ENCODE results near the gene PSMC3. TPM values are rescaled to one million over a fixed set of nuclear protein-coding genes. Genes with fewer than 3 reads are reported as not detected.
A peak's percentile ranks its signal among the peaks of the same experiment; 100 is the strongest.

PSMC3 gene
- 196 and 355 TPM in 2 replicates for total RNA-seq

DNA sequence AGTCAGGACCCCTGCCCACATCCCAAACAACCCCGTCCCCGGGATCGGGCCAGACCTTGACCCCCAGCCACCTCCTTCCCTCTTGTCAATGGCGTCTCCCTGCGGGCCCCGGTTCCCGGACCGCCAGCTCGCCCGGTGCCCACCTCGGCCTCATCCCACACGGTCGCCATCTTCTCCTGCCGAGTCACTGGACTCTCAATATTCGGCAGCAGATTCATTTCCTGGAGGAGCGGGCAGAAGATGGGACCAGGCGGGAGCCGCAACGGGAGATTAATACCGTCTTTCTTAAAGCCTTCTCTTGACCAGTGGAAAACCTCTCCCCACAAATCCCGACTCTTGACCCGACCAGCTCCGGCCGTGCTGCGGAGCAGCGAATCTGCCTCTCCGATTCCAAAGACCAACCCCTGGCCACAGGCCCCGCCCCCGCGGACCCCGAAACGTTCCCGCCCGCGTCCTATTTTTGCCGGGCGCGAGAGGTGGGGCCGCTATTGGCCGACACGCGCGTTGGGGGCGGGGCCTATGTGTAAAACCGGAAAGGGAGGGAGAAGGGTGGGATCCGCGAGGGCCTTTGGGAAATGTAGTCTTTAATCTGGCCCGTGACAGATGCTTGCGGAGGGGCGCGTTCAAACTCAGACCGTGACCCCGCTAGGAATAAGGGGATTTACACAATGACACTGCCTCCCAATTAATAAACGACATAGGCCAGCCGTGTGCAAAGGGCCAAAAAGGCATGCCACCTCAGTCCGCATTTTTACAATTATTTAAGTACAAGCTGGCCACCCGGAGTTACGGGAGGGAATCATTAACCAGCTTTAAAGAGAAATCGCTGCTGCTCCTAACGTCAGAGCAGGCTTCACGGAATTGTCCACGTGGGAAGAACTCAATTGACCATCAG lies at the start of gene PSMC3:
PSMC3 (minus strand) TSS at position 378 of the 895 bp plus-strand sequence; CDS start at position 218, 160 bp downstream.
- peak; percentile 82 for DNase-seq (ENCODE audit: low read depth, low spot score)

DNA sequence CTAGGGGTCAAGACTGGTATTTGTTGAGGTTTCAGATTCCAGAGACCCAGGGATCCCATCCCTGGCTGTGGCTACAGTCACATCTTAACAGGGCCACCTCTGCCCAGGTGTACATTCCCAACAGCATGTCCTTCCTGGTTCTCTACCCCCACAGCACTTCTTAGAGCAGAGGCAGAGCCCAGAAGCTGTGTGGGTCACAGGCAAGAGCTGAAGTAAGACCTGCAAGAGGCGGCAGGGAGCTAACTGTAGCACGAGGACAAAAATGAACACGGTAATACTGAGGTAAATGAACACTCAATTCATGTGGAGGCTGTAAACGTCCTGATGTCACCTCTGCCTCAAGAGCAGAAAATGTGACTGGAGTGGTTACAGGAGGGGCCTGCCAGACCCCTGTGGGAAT lies 44.4 kb upstream of the PSMC3 start:
- no peak for DNase-seq (ENCODE audit: low read depth, low spot score)

DNA sequence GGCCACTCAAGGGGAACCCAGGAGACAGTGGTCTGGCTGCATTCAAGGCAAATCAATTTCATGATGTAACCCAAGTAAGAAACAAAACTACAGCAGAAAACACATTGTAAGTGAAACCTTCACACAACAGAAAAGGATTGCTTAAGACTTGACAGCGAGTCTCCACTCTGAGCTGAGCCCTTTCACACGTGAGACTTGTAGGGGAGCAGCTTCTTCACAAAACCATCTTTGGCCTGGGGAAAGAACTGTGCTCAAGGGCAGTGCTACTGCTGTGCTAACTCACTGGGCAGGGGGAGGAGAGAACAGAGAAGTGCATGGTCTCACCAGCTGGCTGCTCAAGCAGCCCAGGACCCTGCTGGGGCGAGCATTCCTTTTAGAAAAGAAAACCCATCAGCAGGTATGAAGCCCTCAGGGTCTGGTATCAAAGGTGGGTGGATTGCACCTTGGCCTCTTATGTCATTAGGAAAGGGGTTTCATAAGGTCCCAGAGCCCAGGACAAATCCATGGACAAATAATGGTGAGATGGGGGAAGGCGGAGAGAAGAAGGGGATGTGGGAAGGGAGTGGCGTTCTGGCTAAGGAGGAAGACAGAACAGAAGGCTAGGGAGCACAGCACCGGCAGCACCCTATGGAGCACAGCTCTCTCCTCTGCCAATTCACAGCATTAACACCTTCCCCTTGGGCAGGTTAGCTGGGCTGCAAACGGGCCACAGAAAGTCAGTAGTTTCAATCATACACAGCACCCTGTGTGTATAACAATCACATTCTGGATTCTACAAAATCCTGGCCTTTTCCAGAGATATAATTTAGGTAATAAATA lies 43.3 kb upstream of the PSMC3 start:
- no peak for DNase-seq (ENCODE audit: low read depth, low spot score)

DNA sequence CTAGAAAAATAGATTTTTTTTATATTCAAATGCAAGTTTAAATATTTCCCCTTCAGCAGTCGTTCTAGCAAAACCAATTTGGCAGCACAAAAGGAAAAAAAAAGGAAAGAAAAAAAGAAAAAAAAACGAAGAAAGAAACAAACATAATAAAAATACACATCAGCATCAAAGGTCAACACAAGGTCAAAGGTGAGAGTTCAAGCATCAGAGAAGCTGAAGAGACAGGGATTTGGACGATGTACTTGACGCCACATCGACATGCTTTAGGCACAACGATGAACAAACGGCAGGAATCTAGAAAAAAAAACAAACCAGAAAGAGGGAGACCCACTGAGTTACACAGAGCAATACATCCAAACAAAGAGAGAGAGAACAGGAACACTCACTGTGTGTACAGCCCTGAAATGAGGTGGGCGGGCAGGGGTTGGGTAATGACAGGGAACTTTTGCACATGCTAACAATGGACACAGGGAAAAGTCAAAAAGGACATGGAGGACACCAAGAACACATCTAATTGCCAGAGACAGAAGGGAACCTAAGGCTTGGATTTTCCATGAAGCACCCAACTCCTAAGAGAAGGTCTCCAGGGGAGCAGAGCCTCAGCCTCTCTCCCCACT lies 42.5 kb upstream of the PSMC3 start:
- DNase-seq (ENCODE audit: low read depth, low spot score) = no peak

DNA sequence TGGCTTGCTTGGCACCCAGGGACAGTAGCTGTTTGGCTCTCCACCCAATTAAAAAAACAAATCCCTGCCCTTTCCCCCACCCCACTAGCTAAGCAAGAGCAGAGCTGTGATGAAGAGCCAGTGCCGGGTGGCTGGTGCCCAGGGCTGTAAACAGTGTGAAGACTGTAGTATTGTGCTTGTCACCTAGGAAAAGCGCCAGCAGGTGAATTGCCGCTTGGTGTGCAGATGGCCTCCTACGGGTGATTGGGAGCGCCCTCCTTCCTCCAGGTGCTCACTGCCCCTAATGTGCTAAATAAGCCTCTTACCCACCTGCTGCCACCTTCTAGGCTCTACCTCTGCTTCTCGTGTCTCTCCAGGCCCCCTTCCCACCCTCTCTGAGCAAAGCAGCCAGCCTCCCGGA lies 41.1 kb upstream of the PSMC3 start:
- no peak for DNase-seq (ENCODE audit: low read depth, low spot score)

DNA sequence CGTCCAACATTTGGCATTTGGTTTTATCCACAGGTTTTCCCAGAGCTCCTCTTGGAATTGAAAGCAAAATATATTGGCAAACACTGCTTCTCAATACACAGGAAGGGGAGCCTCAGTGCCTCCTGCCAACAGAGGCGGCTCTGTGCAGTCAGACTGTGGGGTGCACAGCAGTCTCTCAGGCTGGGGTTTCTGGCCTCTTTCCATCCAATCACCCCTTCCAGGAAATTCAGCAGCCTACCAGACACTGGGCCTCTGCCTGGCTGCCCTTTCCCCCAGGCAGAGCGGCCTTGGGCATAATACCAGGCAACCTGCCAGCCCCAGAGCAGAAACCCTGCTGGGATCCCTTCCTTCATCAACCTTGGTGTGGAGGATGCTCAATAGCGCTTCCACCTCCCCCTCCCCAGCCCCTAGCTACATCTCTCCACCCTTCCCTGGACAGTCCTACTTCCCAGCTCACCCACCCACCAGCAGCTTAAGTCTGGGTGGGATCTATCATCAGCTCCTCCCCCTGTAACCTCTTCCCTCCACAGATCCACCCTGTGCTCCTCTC lies 40.5 kb upstream of the PSMC3 start:
- DNase-seq (ENCODE audit: low read depth, low spot score) = peak; percentile 29

DNA sequence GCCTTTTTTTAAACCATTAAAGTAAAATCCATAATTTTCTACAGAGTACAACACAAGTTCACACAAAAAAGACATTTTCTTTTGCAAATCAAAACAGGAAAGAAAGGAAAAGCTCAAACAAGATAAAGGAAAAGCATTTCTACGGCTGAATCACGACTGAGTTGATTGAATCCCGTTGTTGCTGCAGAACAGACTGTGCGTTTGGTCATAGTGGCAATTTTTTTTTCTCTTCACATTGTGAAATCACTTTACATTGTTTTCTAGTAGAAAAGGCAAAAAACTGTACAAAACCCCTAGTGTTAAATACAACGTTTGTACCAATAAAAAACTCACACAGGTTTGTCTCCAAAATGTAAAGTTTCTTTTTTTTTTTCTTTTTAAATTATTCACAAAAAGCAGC lies 40.0 kb upstream of the PSMC3 start:
- peak; percentile 27 for DNase-seq (ENCODE audit: low read depth, low spot score)

DNA sequence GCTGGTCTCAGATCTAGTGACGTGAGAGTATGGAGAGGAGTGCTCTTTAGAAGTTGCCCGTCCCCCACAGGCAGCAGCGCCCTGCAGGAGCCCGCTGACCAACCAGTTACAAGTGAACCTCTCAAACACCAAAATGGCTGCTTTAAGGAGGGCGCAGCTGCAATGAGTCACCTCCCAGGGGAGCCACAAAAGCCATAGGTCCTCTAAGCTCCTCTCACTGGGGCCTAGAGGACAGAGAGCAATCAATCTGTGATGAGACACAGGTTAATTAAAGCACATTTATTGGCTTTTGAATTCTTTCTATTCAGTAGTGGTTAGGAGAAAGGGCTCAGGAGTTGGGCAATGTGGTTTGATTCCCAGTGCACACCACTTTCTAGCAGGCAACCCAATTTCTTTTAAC lies 38.2 kb upstream of the PSMC3 start:
- no peak for DNase-seq (ENCODE audit: low read depth, low spot score)

DNA sequence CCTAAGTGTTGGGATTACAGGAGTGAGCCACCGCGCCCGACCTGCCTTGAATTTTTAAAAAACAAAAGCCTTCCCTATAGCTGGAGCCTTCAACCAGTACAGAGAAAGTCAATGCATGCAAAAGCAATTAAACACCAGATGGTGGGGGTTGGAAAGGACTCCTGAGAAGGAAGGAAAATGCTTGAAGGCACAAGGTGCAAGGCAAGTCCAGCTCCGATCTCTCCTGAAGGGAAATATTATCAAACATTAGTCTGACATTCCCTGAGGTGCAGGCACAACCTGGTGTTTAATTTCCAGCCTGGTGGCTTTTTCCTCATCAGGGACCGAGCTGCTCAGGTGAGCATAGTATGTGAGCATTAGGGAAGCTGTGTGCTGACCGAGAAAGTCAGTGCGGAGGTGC lies 35.6 kb upstream of the PSMC3 start:
- DNase-seq (ENCODE audit: low read depth, low spot score) = no peak

DNA sequence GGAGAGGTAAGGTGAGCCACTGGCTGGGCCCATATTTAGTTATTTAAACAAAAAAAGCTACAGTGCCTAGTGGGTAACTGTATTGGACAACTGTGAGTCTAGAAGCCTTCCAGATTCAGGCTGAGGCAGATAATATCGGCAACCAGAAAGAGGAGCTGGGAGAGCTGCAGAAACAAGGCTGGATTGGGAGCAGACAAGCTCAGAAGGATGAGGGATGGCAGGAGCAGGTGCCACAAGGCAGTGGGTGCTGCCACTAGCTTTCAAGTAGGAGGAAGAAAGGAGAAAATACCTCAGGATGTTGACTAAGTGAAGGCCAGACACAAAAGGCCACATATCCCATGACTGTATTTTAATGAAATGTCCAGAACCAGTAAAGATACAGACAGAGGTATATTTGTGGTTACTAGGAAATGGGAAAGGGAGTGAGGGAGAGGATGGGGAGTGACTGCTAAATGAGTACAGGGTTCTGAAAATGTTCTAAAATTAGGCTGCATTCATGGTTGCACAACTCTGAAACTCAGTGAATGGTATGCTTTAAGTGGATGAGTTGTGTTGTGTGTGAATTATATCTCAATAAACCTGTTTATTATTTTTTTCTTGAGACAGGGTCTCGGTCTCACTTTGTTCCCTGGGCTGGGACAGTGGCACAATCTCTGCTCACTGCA lies 34.5 kb upstream of the PSMC3 start:
- no peak for DNase-seq (ENCODE audit: low read depth, low spot score)

DNA sequence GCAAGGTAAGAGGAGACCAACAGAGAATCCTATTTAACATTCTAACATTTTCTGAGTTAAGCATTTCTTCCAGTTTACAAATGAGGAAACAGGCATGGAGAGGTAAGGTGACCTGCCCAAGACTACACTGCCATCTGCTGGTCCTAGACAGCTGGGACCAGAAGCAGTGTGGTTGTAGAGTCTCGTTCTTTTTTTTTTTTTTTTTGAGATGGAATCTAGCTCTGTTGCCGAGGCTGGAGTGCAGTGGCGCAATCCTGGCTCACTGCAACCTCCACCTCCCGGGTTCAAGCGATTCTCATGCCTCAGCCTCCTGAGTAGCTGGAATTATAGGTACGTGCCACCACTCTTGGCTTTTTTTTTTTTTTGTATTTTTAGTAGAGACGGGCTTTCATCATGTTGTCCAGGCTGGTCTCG lies 28.0 kb upstream of the PSMC3 start:
- DNase-seq (ENCODE audit: low read depth, low spot score) = peak; percentile 59

DNA sequence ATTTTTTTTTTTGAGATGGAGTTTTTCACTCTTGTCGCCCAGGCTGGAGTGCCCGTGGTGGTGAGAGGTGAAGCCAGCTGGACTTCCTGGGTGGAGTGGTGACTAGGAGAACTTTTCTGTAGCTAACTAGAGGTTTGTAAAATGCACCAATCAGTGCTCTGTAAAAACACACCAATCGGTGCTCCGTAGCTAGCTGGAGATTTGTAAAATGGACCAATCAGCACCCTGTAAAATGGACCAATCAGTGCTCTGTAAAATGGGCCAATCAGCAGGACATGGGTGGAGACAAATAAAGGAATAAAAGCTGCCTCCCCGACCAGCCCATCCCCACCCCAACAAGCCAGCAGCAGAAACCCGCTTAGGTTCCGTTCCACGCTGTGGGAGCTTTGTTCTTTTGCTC lies 27.1 kb upstream of the PSMC3 start:
- DNase-seq (ENCODE audit: low read depth, low spot score) = no peak

DNA sequence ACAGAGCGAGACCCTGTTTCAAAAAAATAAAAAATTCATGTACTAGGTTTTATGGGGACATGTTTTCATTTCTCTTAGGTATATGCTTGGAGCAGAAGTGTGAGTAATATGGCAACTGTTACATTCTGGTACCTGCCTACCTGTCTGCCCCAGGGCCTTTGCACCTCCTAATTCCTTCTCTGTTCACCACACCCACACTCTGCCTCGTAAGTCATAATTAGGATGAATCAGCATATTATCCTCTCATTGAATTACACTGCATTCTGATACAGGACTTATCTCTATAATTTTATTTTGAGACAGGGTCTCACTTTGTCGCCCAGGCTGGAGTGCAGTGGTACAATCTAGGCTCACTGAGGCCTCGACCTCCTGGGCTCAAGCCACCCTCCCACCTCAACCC lies 25.8 kb upstream of the PSMC3 start:
- DNase-seq (ENCODE audit: low read depth, low spot score) = no peak

DNA sequence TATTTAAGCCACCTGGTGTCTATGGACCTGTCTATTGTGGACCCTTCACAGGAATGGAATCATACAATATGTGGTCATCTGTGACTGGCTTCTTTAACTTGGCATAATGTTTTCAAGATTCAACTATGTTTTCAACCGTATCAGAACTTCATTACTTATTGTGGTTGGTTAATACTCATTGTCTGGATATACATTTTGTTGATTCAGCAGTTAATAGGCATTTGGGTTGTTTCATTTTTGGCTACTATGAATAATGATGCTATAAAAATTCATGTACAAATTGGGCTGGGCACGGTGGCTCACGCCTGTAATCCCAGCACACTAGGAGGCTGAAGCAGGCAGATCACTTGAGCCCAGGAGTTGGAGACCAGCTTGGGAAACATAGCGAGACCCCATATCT lies 25.2 kb upstream of the PSMC3 start:
- DNase-seq (ENCODE audit: low read depth, low spot score) = no peak

DNA sequence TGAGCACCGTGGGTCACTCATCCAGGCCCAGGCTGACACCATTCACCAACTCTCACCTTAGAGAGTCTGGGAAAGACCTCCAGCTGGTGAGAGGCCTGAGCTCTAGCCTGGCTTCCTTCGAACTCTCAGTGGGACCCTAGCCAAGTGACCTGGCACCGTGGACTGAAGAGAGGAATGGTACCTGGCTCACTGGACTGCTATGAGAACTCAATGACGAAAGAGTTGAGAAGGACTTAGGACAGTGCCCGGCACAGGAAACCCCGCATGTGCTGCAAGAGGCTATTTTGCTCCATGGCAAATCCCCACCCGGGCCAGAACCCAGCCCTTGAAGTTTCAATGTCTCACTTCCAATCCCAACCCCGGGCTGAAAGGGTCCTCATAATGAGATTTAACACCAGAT lies 23.3 kb upstream of the PSMC3 start:
- no peak for DNase-seq (ENCODE audit: low read depth, low spot score)

DNA sequence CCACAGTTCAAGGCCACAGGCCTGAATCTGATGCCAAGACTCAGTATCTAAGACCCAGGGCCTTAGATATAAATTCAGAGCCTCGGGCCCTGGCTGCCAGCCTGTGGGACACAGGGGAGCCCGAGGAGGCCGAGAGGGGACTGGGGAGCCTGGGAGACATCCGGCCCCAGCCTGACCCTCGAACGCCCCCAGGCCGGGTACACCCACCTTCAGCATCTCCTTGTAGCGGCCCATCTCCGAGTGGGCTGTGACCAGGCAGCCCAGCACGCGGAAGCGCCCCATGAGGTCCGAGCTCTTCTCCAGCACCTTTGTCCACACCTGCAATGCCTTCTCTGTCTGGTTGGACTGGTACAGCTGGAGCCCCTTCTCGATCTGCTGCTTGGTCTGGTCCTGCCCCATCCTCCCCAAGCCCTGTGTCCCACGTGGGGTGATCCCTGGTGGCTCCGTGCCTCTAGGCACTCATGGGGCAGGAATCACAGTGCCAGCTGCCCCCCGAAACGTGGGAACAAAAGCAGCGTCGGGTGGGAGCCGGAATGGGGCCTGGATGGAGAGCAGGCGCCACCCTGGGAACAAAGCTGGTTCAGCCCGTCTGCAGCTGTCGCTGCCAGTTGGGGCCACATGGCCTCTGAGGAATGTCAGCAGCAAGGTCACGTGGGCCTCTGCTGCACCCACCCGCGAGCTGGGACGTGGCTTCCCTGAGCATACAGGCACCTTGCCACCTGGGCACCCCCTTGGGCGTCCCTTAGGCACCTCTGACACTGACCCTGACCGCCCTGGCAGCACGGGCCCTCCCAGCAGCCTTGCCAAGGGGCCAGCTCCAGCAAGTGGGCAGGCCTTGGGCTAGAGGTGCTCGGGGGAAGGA lies 22.6 kb upstream of the PSMC3 start, which contains the start of gene RAPSN:
RAPSN (minus strand) TSS at position 571 of the 862 bp plus-strand sequence; CDS start at position 399, 172 bp downstream.
- no peak for DNase-seq (ENCODE audit: low read depth, low spot score)

DNA sequence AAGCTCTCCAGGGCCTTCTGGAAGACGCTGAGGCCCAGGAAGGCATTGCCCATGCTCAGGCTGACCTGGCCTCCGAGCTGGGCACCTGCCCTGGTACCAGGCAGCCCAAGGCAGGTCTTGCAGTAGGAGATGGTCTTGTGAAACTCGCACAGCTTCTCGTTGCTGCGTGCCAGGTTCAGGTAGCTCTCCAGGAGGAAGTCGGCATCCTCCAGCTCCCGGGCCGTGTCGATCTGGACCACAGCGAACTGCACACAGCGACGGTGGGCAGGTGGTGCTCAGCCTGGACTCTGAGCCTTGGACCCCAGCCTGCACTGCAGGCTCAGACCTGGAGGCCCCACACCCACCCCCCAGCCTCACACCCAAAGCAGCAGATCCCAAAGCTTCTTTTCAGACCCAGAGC lies 21.7 kb upstream of the PSMC3 start:
- DNase-seq (ENCODE audit: low read depth, low spot score) = no peak

DNA sequence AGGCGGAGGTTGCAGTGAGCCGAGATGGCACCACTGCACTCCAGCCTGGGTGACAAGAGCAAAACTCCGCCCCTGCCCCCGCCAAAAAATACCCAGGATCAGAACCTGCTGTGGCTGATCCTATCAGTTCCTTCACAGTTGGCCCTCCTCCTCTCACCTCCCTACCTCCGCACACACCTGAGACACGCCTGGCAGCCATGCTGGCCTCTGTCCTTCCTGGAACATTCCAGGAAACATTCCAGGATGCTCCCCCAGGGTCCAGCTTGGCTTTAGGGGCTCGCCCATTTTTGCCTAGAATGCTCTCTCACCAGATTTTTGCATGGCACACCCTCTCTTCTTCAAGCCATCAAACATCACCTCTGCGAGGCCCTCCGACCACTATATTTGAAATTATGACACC lies 20.6 kb upstream of the PSMC3 start:
- DNase-seq (ENCODE audit: low read depth, low spot score) = no peak

DNA sequence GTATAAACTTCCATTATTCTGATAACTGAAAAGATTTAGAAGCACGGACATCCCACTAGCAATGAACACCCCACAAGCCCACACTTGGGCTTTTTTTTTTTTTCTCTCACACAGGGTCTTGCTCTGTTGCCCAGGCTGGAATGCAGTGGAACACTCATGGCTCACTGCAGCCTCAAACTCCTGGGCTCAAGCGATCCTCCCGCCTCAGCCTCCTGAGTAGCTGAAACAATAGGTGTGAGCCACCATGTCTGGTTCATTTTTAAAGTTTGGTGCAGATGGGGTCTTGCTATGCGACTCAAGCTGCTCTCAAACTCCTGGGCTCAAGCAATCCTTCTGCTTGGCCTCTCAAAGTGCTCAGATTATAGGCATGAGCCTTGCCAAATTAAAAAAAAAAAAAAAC lies 19.6 kb upstream of the PSMC3 start:
- DNase-seq (ENCODE audit: low read depth, low spot score) = no peak

DNA sequence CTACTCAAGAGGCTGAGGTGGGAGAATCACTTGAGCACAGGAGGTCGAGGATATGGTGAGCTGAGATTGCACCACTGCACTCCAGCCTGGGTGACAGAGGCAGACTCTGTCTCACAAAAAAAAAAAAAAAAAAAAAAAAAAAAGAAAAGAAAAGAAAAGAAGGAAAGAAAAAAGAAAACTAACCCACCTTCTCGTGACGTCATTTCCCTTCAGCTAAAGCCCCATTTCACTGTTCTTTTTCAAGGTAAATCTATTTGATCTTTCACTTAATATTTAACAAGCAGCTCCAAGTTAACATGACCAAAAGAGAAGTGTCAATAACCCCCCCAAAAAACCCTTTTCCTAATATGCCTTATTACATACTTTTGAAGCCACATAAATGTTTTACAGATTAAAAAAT lies 17.6 kb upstream of the PSMC3 start:
- no peak for DNase-seq (ENCODE audit: low read depth, low spot score)
